Ovary (tissue), 3 donors: ENCODE measurements around the gene GRID1.

Experiments
- CTCF ChIP-seq, 3 donors: fragments of 450-650 bp in 2 of 3; fragments of 200-600 bp in 1 of 3; IDR thresholded peaks; one replicate each; pipeline versions ENCODE4 v1.5.1 to v1.8.0; 2016 to 2022; ENCODE audit warnings: antibody characterized with exemption in 3 of 3, mild to moderate bottlenecking in 1 of 3
- POLR2A ChIP-seq: fragments of 450-650 bp; IDR thresholded peaks from one replicate; pipeline ENCODE4 v1.6.1; 2017; ENCODE audit warnings: antibody characterized with exemption, mild to moderate bottlenecking, moderate library complexity
- donor health status: DM: no; HTN: no; CAD: no.

- TF ChIP-seq CTCF (IDR thresholded peaks at IDR 0.05) (no peak), POLR2A (no peak)
These were observed 188.0 kb downstream of the GRID1 start for GRCh38 chr10:86178401-86179152.
